Astrocyte (in vitro differentiated cells and primary cell): Measurements from ENCODE around the gene THOC2. TPM values are rescaled to one million over a fixed set of nuclear protein-coding genes. Genes with fewer than 3 reads are reported as not detected.
"Not testable (repeated sequence)": the region's sequence is repeated elsewhere in the genome, so short reads cannot be mapped to it uniquely, and the experiment has no call there.

ENCODE experiments used
- DNase-seq: peaks from one replicate; pipeline ENCODE4 v3.0.0-alpha.2; 2010; ENCODE audit warnings: low read depth
- FAIRE-seq: peaks from 2 replicates; lab custom pipeline; 2011; peaks lifted over from hg19 to GRCh38; lab: Jason Lieb, UNC
- H2AFZ ChIP-seq: 2 replicates; pipeline ENCODE4 v1.6.0; 2012; ENCODE audit warnings: low read depth, low read length, inconsistent platforms
- H3K27ac ChIP-seq: 2 replicates; pipeline ENCODE4 v1.5.1; 2011; ENCODE audit warnings: low read depth, low read length, inconsistent platforms
- H3K27me3 ChIP-seq: 2 replicates; pipeline ENCODE4 v1.6.0; 2011; ENCODE audit warnings: low read length, inconsistent platforms; ENCODE audit not compliant: insufficient read depth
- H3K36me3 ChIP-seq: 2 replicates; pipeline ENCODE4 v1.5.1; 2011; ENCODE audit warnings: low read length, inconsistent platforms; ENCODE audit not compliant: insufficient read depth
- H3K4me1 ChIP-seq: 2 replicates; pipeline ENCODE4 v1.5.1; 2011; ENCODE audit warnings: low read length, inconsistent platforms; ENCODE audit not compliant: insufficient read depth
- H3K4me2 ChIP-seq: 2 replicates; pipeline ENCODE4 v1.6.0; 2012; ENCODE audit warnings: low read length, inconsistent platforms
- H3K4me3 ChIP-seq: 2 replicates; pipeline ENCODE4 v1.5.1; 2011; ENCODE audit warnings: low read depth, mild to moderate bottlenecking, low read length, inconsistent platforms; ENCODE audit not compliant: insufficient read depth
- H3K79me2 ChIP-seq: 2 replicates; pipeline ENCODE4 v1.6.0; 2012; ENCODE audit warnings: mild to moderate bottlenecking, low read length, inconsistent platforms; ENCODE audit not compliant: insufficient read depth
- H3K9ac ChIP-seq: 2 replicates; pipeline ENCODE4 v1.6.0; 2012; ENCODE audit warnings: mild to moderate bottlenecking, low read length, inconsistent platforms
- H3K9me3 ChIP-seq: 2 replicates; pipeline ENCODE4 v1.5.1; 2012; ENCODE audit warnings: low read depth, mild to moderate bottlenecking, low read length, inconsistent platforms; ENCODE audit not compliant: insufficient read depth
- H4K20me1 ChIP-seq: 2 replicates; pipeline ENCODE4 v1.6.0; 2012; ENCODE audit warnings: low read length, inconsistent platforms; ENCODE audit not compliant: insufficient read depth
- H3K27ac Mint-ChIP-seq: one replicate; pipeline ENCODE4 v1.8.0; 2021; ENCODE audit warnings: mild to moderate bottlenecking, mixed read lengths; ENCODE audit not compliant: unreplicated experiment
- H3K27me3 Mint-ChIP-seq: one replicate; pipeline ENCODE4 v1.8.0; 2021; ENCODE audit warnings: low read depth, mixed read lengths; ENCODE audit not compliant: unreplicated experiment
- H3K36me3 Mint-ChIP-seq: one replicate; pipeline ENCODE4 v1.8.0; 2021; ENCODE audit warnings: low read depth, mixed read lengths; ENCODE audit not compliant: unreplicated experiment
- H3K4me1 Mint-ChIP-seq: one replicate; pipeline ENCODE4 v1.8.0; 2021; ENCODE audit warnings: low read depth, mixed read lengths; ENCODE audit not compliant: unreplicated experiment
- H3K4me3 Mint-ChIP-seq: one replicate; pipeline ENCODE4 v1.8.0; 2021; ENCODE audit warnings: mild to moderate bottlenecking, moderate library complexity, mixed read lengths; ENCODE audit not compliant: unreplicated experiment
- H3K9me3 Mint-ChIP-seq: one replicate; pipeline ENCODE4 v1.8.0; 2021; ENCODE audit warnings: mild to moderate bottlenecking, mixed read lengths; ENCODE audit not compliant: unreplicated experiment
- CTCF ChIP-seq: IDR thresholded peaks from 2 replicates; pipeline ENCODE4 v1.5.1; 2011; ENCODE audit warnings: low read depth, mild to moderate bottlenecking, inconsistent platforms, low read length, moderate library complexity; ENCODE audit not compliant: insufficient read depth
- EZH2 ChIP-seq: IDR thresholded peaks from 2 replicates; pipeline ENCODE4 v1.6.1; 2012; ENCODE audit warnings: mild to moderate bottlenecking, low read length, inconsistent platforms; ENCODE audit not compliant: insufficient read depth
- total RNA-seq: library from RNA; stranded (reverse); gene quantifications from 2 replicates; pipeline ENCODE4 v1.2.1, GENCODE V29; 2021

The THOC2 gene
- total RNA-seq, 1 donor from 2014 or later = 64.8 TPM

- H3K4me2 ChIP-seq = no peak overlapping the region
- H3K27me3 ChIP-seq = no peaks in the 10 kb centered on the region
- Mint-ChIP-seq H3K36me3 (peaks cover 3% of the 10 kb centered on the region), H3K9me3 (peaks cover 2% of the 10 kb centered on the region), H3K4me1 (peaks cover 8% of the 10 kb centered on the region), H3K27me3 (no peaks in the 10 kb centered on the region), H3K27ac (no peak overlapping the region), H3K4me3 (no peak overlapping the region)
- no peak overlapping the region for H3K27ac ChIP-seq
- no peak overlapping the region for H3K9ac ChIP-seq
- no peak overlapping the region for H3K4me3 ChIP-seq
- H4K20me1 ChIP-seq = no peaks in the 10 kb centered on the region
- H3K36me3 ChIP-seq = peaks cover 6% of the 10 kb centered on the region
- no peak for TF ChIP-seq CTCF
- H3K4me1 ChIP-seq = no peaks in the 10 kb centered on the region
- DNase-seq = no peak
- FAIRE-seq = no peak
- H2AFZ ChIP-seq = no peak overlapping the region
- H3K9me3 ChIP-seq = no peaks in the 10 kb centered on the region
- no peaks in the 10 kb centered on the region for H3K79me2 ChIP-seq
These were observed 57.7 kb downstream of the THOC2 start for GRCh38 chrX:123675154-123675553.

DNA sequence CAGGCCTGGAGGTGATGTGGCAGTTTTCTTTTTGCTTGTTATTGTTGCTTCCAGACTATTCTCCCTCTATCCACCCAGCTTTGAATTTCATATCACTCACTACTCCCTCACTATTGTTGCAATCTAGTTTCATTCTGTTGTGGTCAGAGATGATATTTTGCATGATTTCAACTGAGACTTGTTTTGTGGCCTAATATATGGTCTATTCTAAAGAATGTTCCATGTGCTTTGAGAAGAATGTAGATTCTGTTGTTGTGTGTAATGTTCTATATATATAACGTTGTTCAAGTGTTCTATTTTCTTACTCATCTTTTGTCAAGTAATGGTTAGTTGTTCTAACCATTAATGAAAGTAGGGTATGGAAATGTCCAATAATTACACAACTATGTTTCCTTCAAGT is 59.0 kb downstream of the THOC2 start:
- Mint-ChIP-seq H3K9me3 (peaks cover 2% of the 10 kb centered on the region), H3K4me1 (peaks cover 8% of the 10 kb centered on the region)
- FAIRE-seq = peak; percentile 87

GRCh38 chrX:123665197-123665596 is 67.7 kb downstream of the THOC2 start:
- Histone ChIP-seq H3K9me3 (no peaks in the 10 kb centered on the region), H3K4me1 (no peaks in the 10 kb centered on the region), H3K27ac (peak overlapping the region; percentile 25), H3K9ac (no peak overlapping the region), H3K4me2 (no peak overlapping the region), H3K27me3 (no peaks in the 10 kb centered on the region), H3K36me3 (peaks cover 8% of the 10 kb centered on the region), H4K20me1 (no peaks in the 10 kb centered on the region), H2AFZ (no peak overlapping the region), H3K4me3 (no peak overlapping the region), H3K79me2 (no peaks in the 10 kb centered on the region)
- FAIRE-seq = no peak
- DNase-seq = peak; percentile 21
- H3K27ac Mint-ChIP-seq = no peak overlapping the region
- no peaks in the 10 kb centered on the region for H3K27me3 Mint-ChIP-seq
- TF ChIP-seq CTCF (no peak), EZH2 (no peak)
- H3K36me3 Mint-ChIP-seq = peaks cover 6% of the 10 kb centered on the region
- H3K4me3 Mint-ChIP-seq = no peak overlapping the region
- no peaks in the 10 kb centered on the region for H3K9me3 Mint-ChIP-seq
- peaks cover 2% of the 10 kb centered on the region for H3K4me1 Mint-ChIP-seq

More for the DNA sequence above, 59.0 kb downstream of the THOC2 start:
- Mint-ChIP-seq H3K27ac (peak overlapping the region; percentile 74), H3K27me3 (no peaks in the 10 kb centered on the region), H3K4me3 (no peak overlapping the region), H3K36me3 (peaks cover 3% of the 10 kb centered on the region)
- H4K20me1 ChIP-seq = no peaks in the 10 kb centered on the region
- TF ChIP-seq EZH2 (no peak), CTCF (no peak)
- no peak overlapping the region for H3K9ac ChIP-seq
- H3K4me1 ChIP-seq = no peaks in the 10 kb centered on the region
- H2AFZ ChIP-seq = no peak overlapping the region
- no peaks in the 10 kb centered on the region for H3K27me3 ChIP-seq
- H3K27ac ChIP-seq = peak overlapping the region; percentile 6
- peaks cover 2% of the 10 kb centered on the region for H3K36me3 ChIP-seq
- H3K9me3 ChIP-seq = no peaks in the 10 kb centered on the region
- H3K4me3 ChIP-seq = no peak overlapping the region
- no peak for DNase-seq
- no peaks in the 10 kb centered on the region for H3K79me2 ChIP-seq
- H3K4me2 ChIP-seq = no peak overlapping the region

DNA sequence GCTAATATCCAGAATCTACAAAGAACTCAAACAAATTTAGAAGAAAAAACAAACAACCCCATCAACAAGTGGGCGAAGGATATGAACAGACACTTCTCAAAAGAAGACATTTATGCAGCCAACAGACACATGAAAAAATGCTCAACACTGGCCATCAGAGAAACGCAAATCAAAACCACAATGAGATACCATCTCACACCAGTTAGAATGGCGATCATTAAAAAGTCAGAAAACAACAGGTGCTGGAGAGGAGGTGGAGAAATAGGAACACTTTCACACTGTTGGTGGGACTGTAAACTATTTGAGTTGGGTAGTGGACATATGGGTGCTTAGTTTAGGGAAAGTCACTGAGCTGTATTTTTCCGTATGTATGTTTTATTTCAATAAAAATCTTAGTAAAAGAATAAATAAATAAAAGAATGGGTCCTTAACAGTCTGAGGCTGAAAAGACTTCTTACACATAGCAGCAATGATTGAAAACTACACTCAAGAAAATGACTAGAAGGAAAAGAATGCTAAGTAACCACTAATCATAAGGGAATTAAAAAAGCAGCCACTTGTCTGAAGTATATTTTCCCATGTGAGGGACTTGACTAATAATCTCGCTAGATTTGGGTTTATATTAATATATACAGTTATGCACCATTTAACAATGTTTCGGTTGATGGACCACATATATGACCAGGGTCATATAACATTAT is 68.2 kb downstream of the THOC2 start:
- not testable (repeated sequence) for H3K9me3 Mint-ChIP-seq, H3K4me1 Mint-ChIP-seq, H4K20me1 ChIP-seq, H3K9ac ChIP-seq, H3K79me2 ChIP-seq, H3K36me3 ChIP-seq, H3K27me3 ChIP-seq, H3K4me2 ChIP-seq, H3K27ac Mint-ChIP-seq, H3K36me3 Mint-ChIP-seq, H3K4me3 Mint-ChIP-seq, H2AFZ ChIP-seq, H3K27me3 Mint-ChIP-seq, H3K4me1 ChIP-seq, H3K4me3 ChIP-seq, H3K9me3 ChIP-seq
- DNase-seq (peak; percentile 59), FAIRE-seq (peak; percentile 75)
- H3K27ac ChIP-seq = peak overlapping the region; percentile 25
